Measurements from ENCODE around the gene ANP32B.
A peak's percentile ranks its signal among the peaks of the same experiment; 100 is the strongest.

- no peak for TF ChIP-seq POLR2A (IDR thresholded peaks at IDR 0.05; ENCODE audit: low read depth, low read length)
- 0 out of 2 replicates have a peak, but pooled peaks have one; percentile 40 for TF ChIP-seq POLR2AphosphoS5 (IDR thresholded peaks at IDR 0.05; ENCODE audit: low read depth, low read length)
- TF ChIP-seq TAF1 (IDR thresholded peaks at IDR 0.05; ENCODE audit: borderline replicate concordance, low read depth, low read length): no peak
Measured at GRCh38 chr9:98017306-98017705, 34.2 kb downstream of the ANP32B start.
